ENCODE data around the gene PLA2G2C.

The PLA2G2C gene

GRCh38 chr1:20184997-20185833 is 1.1 kb downstream of the PLA2G2C start:
- in situ Hi-C loops (cut with HindIII; ENCODE audit: low pct_ligation_motif_present, low sequenced_read_pairs), result no loop called here
- no peak overlapping the region for H3K4me3 ChIP-seq (ENCODE audit: low read depth, low read length)
- DNase-seq, result no peak
- peaks cover 31% of the 10 kb centered on the region for H3K27me3 ChIP-seq (replicated peaks)
- TF ChIP-seq CTCF (IDR thresholded peaks at IDR 0.05; ENCODE audit: low read depth, low read length, missing control alignments), result no peak
- H3K27ac ChIP-seq, result no peak overlapping the region
- no peaks in the 10 kb centered on the region for H3K36me3 ChIP-seq (replicated peaks)

GRCh38 chr1:20184481-20184900 is 1.8 kb downstream of the PLA2G2C start:
- DNase-seq, result no peak
- in situ Hi-C loops (cut with HindIII; ENCODE audit: low pct_ligation_motif_present, low sequenced_read_pairs), result no loop called here
- no peaks in the 10 kb centered on the region for H3K36me3 ChIP-seq (replicated peaks)
- no peak for TF ChIP-seq CTCF (IDR thresholded peaks at IDR 0.05; ENCODE audit: low read depth, low read length, missing control alignments)
- peaks cover 31% of the 10 kb centered on the region for H3K27me3 ChIP-seq (replicated peaks)
- H3K27ac ChIP-seq, result no peak overlapping the region
- H3K4me3 ChIP-seq (ENCODE audit: low read depth, low read length), result no peak overlapping the region

- H3K27me3 ChIP-seq (replicated peaks), result peaks cover 29% of the 10 kb centered on the region
- H3K36me3 ChIP-seq (replicated peaks), result no peaks in the 10 kb centered on the region
- no peak for TF ChIP-seq CTCF (IDR thresholded peaks at IDR 0.05; ENCODE audit: low read depth, low read length, missing control alignments)
- H3K27ac ChIP-seq, result no peak overlapping the region
- in situ Hi-C loops (cut with HindIII; ENCODE audit: low pct_ligation_motif_present, low sequenced_read_pairs), result no loop called here
- no peak overlapping the region for H3K4me3 ChIP-seq (ENCODE audit: low read depth, low read length)
- no peak for DNase-seq
Measured at GRCh38 chr1:20183616-20184271, 2.6 kb downstream of the PLA2G2C start.

- H3K36me3 ChIP-seq (replicated peaks), result no peaks in the 10 kb centered on the region
- no peak for TF ChIP-seq CTCF (IDR thresholded peaks at IDR 0.05; ENCODE audit: low read depth, low read length, missing control alignments)
- in situ Hi-C loops (cut with HindIII; ENCODE audit: low pct_ligation_motif_present, low sequenced_read_pairs), result no loop called here
- peaks cover 24% of the 10 kb centered on the region for H3K27me3 ChIP-seq (replicated peaks)
- no peak for DNase-seq
- no peak overlapping the region for H3K27ac ChIP-seq
- no peak overlapping the region for H3K4me3 ChIP-seq (ENCODE audit: low read depth, low read length)
Measured at GRCh38 chr1:20183035-20183434, 3.3 kb downstream of the PLA2G2C start.

- in situ Hi-C loops (cut with HindIII; ENCODE audit: low pct_ligation_motif_present, low sequenced_read_pairs), result no loop called here
- DNase-seq, result no peak
- Histone ChIP-seq H3K27ac (no peak overlapping the region), H3K27me3 (replicated peaks) (peaks cover 24% of the 10 kb centered on the region), H3K4me3 (ENCODE audit: low read depth, low read length) (no peak overlapping the region), H3K36me3 (replicated peaks) (no peaks in the 10 kb centered on the region)
- TF ChIP-seq CTCF (IDR thresholded peaks at IDR 0.05; ENCODE audit: low read depth, low read length, missing control alignments), result no peak
Measured at GRCh38 chr1:20182415-20182814, 3.9 kb downstream of the PLA2G2C start.

All from brain microvascular endothelial cell (primary cell).